Measurements from ENCODE around the gene RNF11.
"Not testable (repeated sequence)": the region's sequence is repeated elsewhere in the genome, so short reads cannot be mapped to it uniquely, and the experiment has no call there.

Gene RNF11

GRCh38 chr1:51241119-51241518 is 5.0 kb downstream of the RNF11 start:
- ChIA-PET POLR2A (no interaction called here), CTCF (interaction anchor here (1.0 kb wide), 1 partner anchor 14 kb away, joined by 6 read pairs; no protein-coding TSS in a partner anchor)
- no peak for TF ChIP-seq NFRKB (IDR thresholded peaks at IDR 0.05)
- TF ChIP-seq CTBP1 (IDR thresholded peaks at IDR 0.05; ENCODE audit: borderline replicate concordance), result no peak
- no peak for TF ChIP-seq BHLHE40 (IDR thresholded peaks at IDR 0.05; ENCODE audit: borderline replicate concordance)
- no peak for DNase-seq (ENCODE audit: extremely low spot score)

- ChIA-PET CTCF (no interaction called here), POLR2A (no interaction called here)
- no peak for DNase-seq (ENCODE audit: extremely low spot score)
- TF ChIP-seq HDGF (IDR thresholded peaks at IDR 0.05; ENCODE audit: borderline replicate concordance) (no peak), FOXM1 (IDR thresholded peaks at IDR 0.05; ENCODE audit: borderline replicate concordance) (no peak), FOXK2 (IDR thresholded peaks at IDR 0.05) (no peak), PKNOX1 (IDR thresholded peaks at IDR 0.05) (no peak), CTBP1 (IDR thresholded peaks at IDR 0.05; ENCODE audit: borderline replicate concordance) (no peak), LEF1 (IDR thresholded peaks at IDR 0.05; ENCODE audit: borderline replicate concordance) (no peak), ELF4 (IDR thresholded peaks at IDR 0.05) (no peak), BHLHE40 (IDR thresholded peaks at IDR 0.05; ENCODE audit: borderline replicate concordance) (no peak), L3MBTL2 (conservative IDR thresholded peaks at IDR 0.05) (no peak), ARNT (IDR thresholded peaks at IDR 0.05) (no peak), SUZ12 (IDR thresholded peaks at IDR 0.05) (no peak), TARDBP (IDR thresholded peaks at IDR 0.05) (no peak), ZNF384 (IDR thresholded peaks at IDR 0.05) (no peak), FOXA1 (IDR thresholded peaks at IDR 0.05) (no peak), SP1 (IDR thresholded peaks at IDR 0.05) (no peak), NFRKB (IDR thresholded peaks at IDR 0.05) (no peak)
Observed at GRCh38 chr1:51242546-51242945, 6.5 kb downstream of the RNF11 start.

GRCh38 chr1:51247022-51247421 is 10.9 kb downstream of the RNF11 start:
- no peak for DNase-seq (ENCODE audit: extremely low spot score)
- CTCF ChIA-PET, result interaction anchor here (0.6 to 1.0 kb wide), 2 partner anchors 9 to 55 kb away, joined by 3 to 4 read pairs; no protein-coding TSS in a partner anchor
- TF ChIP-seq ZNF384 (IDR thresholded peaks at IDR 0.05), result no peak
- no peak for TF ChIP-seq L3MBTL2 (conservative IDR thresholded peaks at IDR 0.05)
- TF ChIP-seq LEF1 (IDR thresholded peaks at IDR 0.05; ENCODE audit: borderline replicate concordance), result no peak
- TF ChIP-seq ARNT (IDR thresholded peaks at IDR 0.05), result no peak
- TF ChIP-seq CTBP1 (IDR thresholded peaks at IDR 0.05; ENCODE audit: borderline replicate concordance), result no peak
- TF ChIP-seq NFRKB (IDR thresholded peaks at IDR 0.05), result no peak
- TF ChIP-seq FOXM1 (IDR thresholded peaks at IDR 0.05; ENCODE audit: borderline replicate concordance), result no peak
- TF ChIP-seq BHLHE40 (IDR thresholded peaks at IDR 0.05; ENCODE audit: borderline replicate concordance), result no peak
- TF ChIP-seq ELF4 (IDR thresholded peaks at IDR 0.05), result no peak
- no peak for TF ChIP-seq SP1 (IDR thresholded peaks at IDR 0.05)
- no peak for TF ChIP-seq HDGF (IDR thresholded peaks at IDR 0.05; ENCODE audit: borderline replicate concordance)
- no peak for TF ChIP-seq SUZ12 (IDR thresholded peaks at IDR 0.05)
- POLR2A ChIA-PET, result interaction anchor here (0.6 to 3.1 kb wide), 2 partner anchors 10 to 433 kb away, joined by 3 to 17 read pairs; partner anchors contain the start of gene RNF11

GRCh38 chr1:51247499-51247898 is 11.4 kb downstream of the RNF11 start:
- TF ChIP-seq BHLHE40 (IDR thresholded peaks at IDR 0.05; ENCODE audit: borderline replicate concordance) (no peak), HDGF (IDR thresholded peaks at IDR 0.05; ENCODE audit: borderline replicate concordance) (no peak), ZNF384 (IDR thresholded peaks at IDR 0.05) (no peak), SP1 (IDR thresholded peaks at IDR 0.05) (no peak), FOXK2 (IDR thresholded peaks at IDR 0.05) (no peak), NFRKB (IDR thresholded peaks at IDR 0.05) (no peak), SUZ12 (IDR thresholded peaks at IDR 0.05) (no peak), LEF1 (IDR thresholded peaks at IDR 0.05; ENCODE audit: borderline replicate concordance) (no peak), PKNOX1 (IDR thresholded peaks at IDR 0.05) (no peak)
- no peak for DNase-seq (ENCODE audit: extremely low spot score)
- ChIA-PET POLR2A (interaction anchor here (3.1 kb wide), 1 partner anchor 11 kb away, joined by 17 read pairs; the partner anchor contains the start of gene RNF11), CTCF (interaction anchor here (1.0 kb wide), 1 partner anchor 55 kb away, joined by 4 read pairs; no protein-coding TSS in a partner anchor)

GRCh38 chr1:51249445-51249844 is 13.4 kb downstream of the RNF11 start:
- ChIA-PET CTCF (no interaction called here), POLR2A (no interaction called here)
- no peak for TF ChIP-seq SP1 (IDR thresholded peaks at IDR 0.05)
- no peak for TF ChIP-seq HDGF (IDR thresholded peaks at IDR 0.05; ENCODE audit: borderline replicate concordance)
- no peak for TF ChIP-seq L3MBTL2 (conservative IDR thresholded peaks at IDR 0.05)
- no peak for TF ChIP-seq LEF1 (IDR thresholded peaks at IDR 0.05; ENCODE audit: borderline replicate concordance)
- no peak for DNase-seq (ENCODE audit: extremely low spot score)

GRCh38 chr1:51250729-51251128 is 14.7 kb downstream of the RNF11 start:
- DNase-seq (ENCODE audit: extremely low spot score); POLR2A ChIA-PET; CTCF ChIA-PET: not testable (repeated sequence)

GRCh38 chr1:51251165-51251564 is 15.1 kb downstream of the RNF11 start:
- DNase-seq (ENCODE audit: extremely low spot score); CTCF ChIA-PET; POLR2A ChIA-PET: not testable (repeated sequence)

GRCh38 chr1:51252366-51252765 is 16.3 kb downstream of the RNF11 start:
- no peak for DNase-seq (ENCODE audit: extremely low spot score)
- ChIA-PET POLR2A (no interaction called here), CTCF (no interaction called here)
- TF ChIP-seq LEF1 (IDR thresholded peaks at IDR 0.05; ENCODE audit: borderline replicate concordance), result no peak
- no peak for TF ChIP-seq BHLHE40 (IDR thresholded peaks at IDR 0.05; ENCODE audit: borderline replicate concordance)
- TF ChIP-seq ZNF384 (IDR thresholded peaks at IDR 0.05), result no peak
- TF ChIP-seq HDGF (IDR thresholded peaks at IDR 0.05; ENCODE audit: borderline replicate concordance), result no peak
- TF ChIP-seq FOXK2 (IDR thresholded peaks at IDR 0.05), result no peak
- no peak for TF ChIP-seq ELF4 (IDR thresholded peaks at IDR 0.05)
- no peak for TF ChIP-seq L3MBTL2 (conservative IDR thresholded peaks at IDR 0.05)
- TF ChIP-seq FOXA1 (IDR thresholded peaks at IDR 0.05), result no peak
- TF ChIP-seq SP1 (IDR thresholded peaks at IDR 0.05), result no peak
- TF ChIP-seq ARNT (IDR thresholded peaks at IDR 0.05), result no peak
- TF ChIP-seq TARDBP (IDR thresholded peaks at IDR 0.05), result no peak
- TF ChIP-seq FOXM1 (IDR thresholded peaks at IDR 0.05; ENCODE audit: borderline replicate concordance), result no peak
- TF ChIP-seq SUZ12 (IDR thresholded peaks at IDR 0.05), result no peak
- TF ChIP-seq CTBP1 (IDR thresholded peaks at IDR 0.05; ENCODE audit: borderline replicate concordance), result no peak
- TF ChIP-seq NFRKB (IDR thresholded peaks at IDR 0.05), result no peak
- TF ChIP-seq PKNOX1 (IDR thresholded peaks at IDR 0.05), result no peak
